ENCODE results near the gene CAMK1D. TPM values are rescaled to one million over a fixed set of nuclear protein-coding genes. Genes with fewer than 3 reads are reported as not detected.
"Not testable (repeated sequence)": the region's sequence is repeated elsewhere in the genome, so short reads cannot be mapped to it uniquely, and the experiment has no call there.

The CAMK1D gene
- total and polyA plus RNA-seq, 9 donors, result 1.9 to 7.4 (median 3.9) TPM

- WGBS (ENCODE audit: insufficient coverage), result 93% methylated on average over 2 of the region's 3 CpGs
- H3K27ac ChIP-seq (ENCODE audit: low read length), result no peak overlapping the region
- no peaks in the 10 kb centered on the region for H3K36me3 ChIP-seq (ENCODE audit: control insufficient read depth, insufficient read depth, low read length)
- no peak overlapping the region for H3K4me3 ChIP-seq (ENCODE audit: low read length)
- no peaks in the 10 kb centered on the region for H3K9me3 ChIP-seq (replicated peaks; ENCODE audit: control insufficient read depth, low read depth, low read length)
- H3K4me1 ChIP-seq (ENCODE audit: control insufficient read depth, insufficient read depth, low read length), result no peaks in the 10 kb centered on the region
- DNase-seq, result no peak
- no peaks in the 10 kb centered on the region for H3K27me3 ChIP-seq (ENCODE audit: control insufficient read depth, insufficient read depth, low read length)
These were observed 24.8 kb upstream of the CAMK1D start for GRCh38 chr10:12324530-12324929.

GRCh38 chr10:12327074-12327473 lies 22.3 kb upstream of the CAMK1D start:
- peak; percentile 48 for DNase-seq

GRCh38 chr10:12327476-12327875 lies 21.9 kb upstream of the CAMK1D start:
- Histone ChIP-seq H3K27ac (ENCODE audit: low read length) (no peak overlapping the region), H3K9me3 (replicated peaks; ENCODE audit: control insufficient read depth, low read depth, low read length) (no peaks in the 10 kb centered on the region), H3K27me3 (ENCODE audit: control insufficient read depth, insufficient read depth, low read length) (no peaks in the 10 kb centered on the region), H3K4me1 (ENCODE audit: control insufficient read depth, insufficient read depth, low read length) (no peaks in the 10 kb centered on the region), H3K4me3 (ENCODE audit: low read length) (no peak overlapping the region), H3K36me3 (ENCODE audit: control insufficient read depth, insufficient read depth, low read length) (no peaks in the 10 kb centered on the region)
- WGBS (ENCODE audit: insufficient coverage), result no CpG with 5 or more reads among the region's 2 CpGs
- no peak for DNase-seq

More at GRCh38 chr10:12327074-12327473, 22.3 kb upstream of the CAMK1D start:
- H3K4me1 ChIP-seq (ENCODE audit: control insufficient read depth, insufficient read depth, low read length), result no peaks in the 10 kb centered on the region
- H3K27me3 ChIP-seq (ENCODE audit: control insufficient read depth, insufficient read depth, low read length), result no peaks in the 10 kb centered on the region
- H3K4me3 ChIP-seq (ENCODE audit: low read length), result no peak overlapping the region
- no CpG with 5 or more reads among the region's 3 CpGs for WGBS (ENCODE audit: insufficient coverage)
- H3K27ac ChIP-seq (ENCODE audit: low read length), result no peak overlapping the region
- H3K9me3 ChIP-seq (replicated peaks; ENCODE audit: control insufficient read depth, low read depth, low read length), result no peaks in the 10 kb centered on the region
- H3K36me3 ChIP-seq (ENCODE audit: control insufficient read depth, insufficient read depth, low read length), result no peaks in the 10 kb centered on the region

- DNase-seq; H3K27ac ChIP-seq (ENCODE audit: low read length); H3K4me3 ChIP-seq (ENCODE audit: low read length); H3K4me1 ChIP-seq (ENCODE audit: control insufficient read depth, insufficient read depth, low read length); H3K36me3 ChIP-seq (ENCODE audit: control insufficient read depth, insufficient read depth, low read length); H3K27me3 ChIP-seq (ENCODE audit: control insufficient read depth, insufficient read depth, low read length); H3K9me3 ChIP-seq (replicated peaks; ENCODE audit: control insufficient read depth, low read depth, low read length): not testable (repeated sequence)
- 62% methylated on average over 3 of the region's 9 CpGs for WGBS (ENCODE audit: insufficient coverage)
These were observed 21.0 kb upstream of the CAMK1D start for GRCh38 chr10:12328312-12328711.

GRCh38 chr10:12332572-12333379 lies 16.6 kb upstream of the CAMK1D start:
- Histone ChIP-seq H3K4me3 (ENCODE audit: low read length) (no peak overlapping the region), H3K27ac (ENCODE audit: low read length) (no peak overlapping the region), H3K4me1 (ENCODE audit: control insufficient read depth, insufficient read depth, low read length) (peaks cover 10% of the 10 kb centered on the region), H3K27me3 (ENCODE audit: control insufficient read depth, insufficient read depth, low read length) (no peaks in the 10 kb centered on the region), H3K9me3 (replicated peaks; ENCODE audit: control insufficient read depth, low read depth, low read length) (no peaks in the 10 kb centered on the region), H3K36me3 (ENCODE audit: control insufficient read depth, insufficient read depth, low read length) (no peaks in the 10 kb centered on the region)
- no peak for DNase-seq
- WGBS (ENCODE audit: insufficient coverage), result 80% methylated on average over 1 of the region's 11 CpGs

GRCh38 chr10:12333380-12334185 lies 15.8 kb upstream of the CAMK1D start:
- H3K36me3 ChIP-seq (ENCODE audit: control insufficient read depth, insufficient read depth, low read length), result no peaks in the 10 kb centered on the region
- peak; percentile 57 for DNase-seq
- H3K27ac ChIP-seq (ENCODE audit: low read length), result peak overlapping the region; percentile 13
- peaks cover 10% of the 10 kb centered on the region for H3K4me1 ChIP-seq (ENCODE audit: control insufficient read depth, insufficient read depth, low read length)
- H3K9me3 ChIP-seq (replicated peaks; ENCODE audit: control insufficient read depth, low read depth, low read length), result no peaks in the 10 kb centered on the region
- no peak overlapping the region for H3K4me3 ChIP-seq (ENCODE audit: low read length)
- 47% methylated on average over 11 of the region's 15 CpGs for WGBS (ENCODE audit: insufficient coverage)
- no peaks in the 10 kb centered on the region for H3K27me3 ChIP-seq (ENCODE audit: control insufficient read depth, insufficient read depth, low read length)

- WGBS (ENCODE audit: insufficient coverage), result 93% methylated on average over 2 of the region's 6 CpGs
- peak overlapping the region; percentile 13 for H3K27ac ChIP-seq (ENCODE audit: low read length)
These were observed 15.2 kb upstream of the CAMK1D start for GRCh38 chr10:12334186-12334530.

GRCh38 chr10:12335169-12335568 lies 14.2 kb upstream of the CAMK1D start:
- not testable (repeated sequence) for H3K4me1 ChIP-seq (ENCODE audit: control insufficient read depth, insufficient read depth, low read length); H3K9me3 ChIP-seq (replicated peaks; ENCODE audit: control insufficient read depth, low read depth, low read length); H3K27ac ChIP-seq (ENCODE audit: low read length); H3K4me3 ChIP-seq (ENCODE audit: low read length); H3K27me3 ChIP-seq (ENCODE audit: control insufficient read depth, insufficient read depth, low read length); DNase-seq; H3K36me3 ChIP-seq (ENCODE audit: control insufficient read depth, insufficient read depth, low read length)
- no CpG with 5 or more reads among the region's 4 CpGs for WGBS (ENCODE audit: insufficient coverage)

More at GRCh38 chr10:12334186-12334530, 15.2 kb upstream of the CAMK1D start:
- DNase-seq, result no peak
- Histone ChIP-seq H3K27me3 (ENCODE audit: control insufficient read depth, insufficient read depth, low read length) (no peaks in the 10 kb centered on the region), H3K4me3 (ENCODE audit: low read length) (no peak overlapping the region), H3K9me3 (replicated peaks; ENCODE audit: control insufficient read depth, low read depth, low read length) (no peaks in the 10 kb centered on the region), H3K36me3 (ENCODE audit: control insufficient read depth, insufficient read depth, low read length) (no peaks in the 10 kb centered on the region), H3K4me1 (ENCODE audit: control insufficient read depth, insufficient read depth, low read length) (peaks cover 10% of the 10 kb centered on the region)

GRCh38 chr10:12337453-12338372 lies 11.6 kb upstream of the CAMK1D start:
- 20% methylated on average over 7 of the region's 9 CpGs for WGBS (ENCODE audit: insufficient coverage)
- Histone ChIP-seq H3K27me3 (ENCODE audit: control insufficient read depth, insufficient read depth, low read length) (no peaks in the 10 kb centered on the region), H3K4me3 (ENCODE audit: low read length) (no peak overlapping the region), H3K4me1 (ENCODE audit: control insufficient read depth, insufficient read depth, low read length) (peaks cover 10% of the 10 kb centered on the region), H3K9me3 (replicated peaks; ENCODE audit: control insufficient read depth, low read depth, low read length) (no peaks in the 10 kb centered on the region), H3K27ac (ENCODE audit: low read length) (no peak overlapping the region), H3K36me3 (ENCODE audit: control insufficient read depth, insufficient read depth, low read length) (no peaks in the 10 kb centered on the region)
- peak; percentile 30 for DNase-seq
